GM18868 (cell line): ENCODE measurements around the gene RGS6.

Experiments
- ATAC-seq: cut with Tn5 transposase; IDR thresholded peaks from one replicate; pipeline ENCODE4 v1.9.1; 2021; ENCODE audit warnings: mild to moderate bottlenecking, moderate library complexity; ENCODE audit not compliant: unreplicated experiment

RGS6 gene

GRCh38 chr14:72568296-72568992 lies 636.2 kb downstream of the RGS6 start:
- ATAC-seq = no peak

GRCh38 chr14:72573725-72574417 lies 641.6 kb downstream of the RGS6 start:
- ATAC-seq = no peak

- ATAC-seq = no peak
Measured at GRCh38 chr14:72574715-72575114, 642.5 kb downstream of the RGS6 start.

- ATAC-seq = no peak
Measured at GRCh38 chr14:72576258-72576657, 644.0 kb downstream of the RGS6 start.

GRCh38 chr14:72577521-72577920 lies 645.3 kb downstream of the RGS6 start:
- no peak for ATAC-seq

GRCh38 chr14:72578514-72578913 lies 646.3 kb downstream of the RGS6 start:
- no peak for ATAC-seq

- no peak for ATAC-seq
Measured at GRCh38 chr14:72582582-72582981, 650.4 kb downstream of the RGS6 start.

- ATAC-seq = no peak
Measured at GRCh38 chr14:72583316-72584272, 651.4 kb downstream of the RGS6 start.

- ATAC-seq = no peak
Measured at GRCh38 chr14:72588521-72588920, 656.3 kb downstream of the RGS6 start.

GRCh38 chr14:72589652-72590051 lies 657.4 kb downstream of the RGS6 start:
- ATAC-seq = no peak

- no peak for ATAC-seq
Measured at GRCh38 chr14:72590577-72590976, 658.3 kb downstream of the RGS6 start.

- ATAC-seq = no peak
Measured at GRCh38 chr14:72591391-72591790, 659.2 kb downstream of the RGS6 start.

- ATAC-seq = peak; percentile 82
Measured at GRCh38 chr14:72594099-72594901, 662.1 kb downstream of the RGS6 start.

GRCh38 chr14:72595152-72595862 lies 663.1 kb downstream of the RGS6 start:
- no peak for ATAC-seq

GRCh38 chr14:72597252-72598233 lies 665.3 kb downstream of the RGS6 start:
- no peak for ATAC-seq

GRCh38 chr14:72598306-72598705 lies 666.1 kb downstream of the RGS6 start:
- ATAC-seq = no peak

GRCh38 chr14:72599579-72600470 lies 667.6 kb downstream of the RGS6 start:
- no peak for ATAC-seq
